HG03354 (cell line): Measurements from ENCODE around the gene ASB11.
A peak's percentile ranks its signal among the peaks of the same experiment; 100 is the strongest.
"Not testable (repeated sequence)": the region's sequence is repeated elsewhere in the genome, so short reads cannot be mapped to it uniquely, and the experiment has no call there.

Experiments
- ATAC-seq: cut with Tn5 transposase; IDR thresholded peaks from one replicate; pipeline ENCODE4 v1.9.1; 2021; ENCODE audit warnings: mild to moderate bottlenecking; ENCODE audit not compliant: unreplicated experiment, poor library complexity, severe bottlenecking

Gene ASB11

DNA sequence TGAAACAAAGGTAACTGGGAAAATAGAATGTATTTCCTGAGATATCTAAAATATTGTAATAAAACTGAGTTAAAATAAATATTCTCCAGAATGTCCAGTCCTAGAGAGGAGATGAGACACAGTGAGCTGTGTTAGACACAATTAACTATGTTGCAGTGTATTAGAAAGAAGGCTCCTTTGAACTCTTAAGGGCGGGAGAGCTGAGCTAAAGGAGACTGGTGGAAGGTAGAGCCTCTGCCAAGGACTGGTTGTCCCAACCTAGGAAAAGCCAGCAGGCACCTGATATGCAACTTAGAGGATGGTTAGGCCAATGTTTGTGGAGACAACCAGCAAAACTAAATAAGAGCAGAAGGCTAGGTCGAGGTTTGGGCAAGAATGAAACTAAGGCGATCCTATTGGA lies 4.3 kb downstream of the ASB11 start:
- no peak for ATAC-seq

DNA sequence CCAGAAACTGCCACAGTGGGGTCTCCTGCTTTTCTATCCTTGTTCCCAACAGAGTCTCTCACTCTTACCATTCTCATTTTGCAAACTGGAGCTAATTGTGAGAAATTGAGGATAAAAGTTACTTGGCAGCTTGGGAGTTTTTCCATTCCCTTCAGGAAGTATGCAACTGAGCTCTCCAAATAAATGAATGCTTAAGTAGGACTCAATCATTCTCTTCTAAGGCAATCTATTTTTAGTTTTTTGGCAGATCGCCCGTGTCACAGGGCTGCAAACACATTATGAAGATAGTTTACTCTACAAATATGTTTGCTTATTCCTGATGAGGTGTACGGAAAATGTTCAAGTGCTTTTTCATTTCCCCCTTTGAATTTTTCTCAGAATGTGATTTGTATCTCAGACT lies 5.3 kb downstream of the ASB11 start:
- no peak for ATAC-seq

DNA sequence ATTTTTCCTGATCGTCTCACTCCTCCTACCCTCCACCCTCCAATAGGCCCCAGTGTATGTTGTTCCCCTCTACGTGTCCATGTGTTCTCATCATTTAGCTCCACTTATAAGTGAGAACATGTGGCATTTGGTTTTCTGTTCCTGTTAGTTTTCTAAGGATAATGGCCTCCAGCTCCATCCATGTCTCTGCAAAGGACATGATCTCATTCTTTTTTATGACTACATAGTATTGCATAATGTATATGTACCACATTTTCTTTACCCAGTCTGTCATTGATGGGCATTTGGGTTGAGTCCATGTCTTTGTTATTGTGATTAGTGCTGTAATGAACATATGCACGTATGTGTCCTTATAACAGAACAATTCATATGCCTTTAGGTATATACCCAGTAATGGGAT lies 9.5 kb downstream of the ASB11 start:
- not testable (repeated sequence) for ATAC-seq

- peak; percentile 61 for ATAC-seq
Measured at GRCh38 chrX:15301924-15302323, 13.5 kb downstream of the ASB11 start.

GRCh38 chrX:15299941-15300851 lies 15.2 kb downstream of the ASB11 start:
- ATAC-seq: no peak

DNA sequence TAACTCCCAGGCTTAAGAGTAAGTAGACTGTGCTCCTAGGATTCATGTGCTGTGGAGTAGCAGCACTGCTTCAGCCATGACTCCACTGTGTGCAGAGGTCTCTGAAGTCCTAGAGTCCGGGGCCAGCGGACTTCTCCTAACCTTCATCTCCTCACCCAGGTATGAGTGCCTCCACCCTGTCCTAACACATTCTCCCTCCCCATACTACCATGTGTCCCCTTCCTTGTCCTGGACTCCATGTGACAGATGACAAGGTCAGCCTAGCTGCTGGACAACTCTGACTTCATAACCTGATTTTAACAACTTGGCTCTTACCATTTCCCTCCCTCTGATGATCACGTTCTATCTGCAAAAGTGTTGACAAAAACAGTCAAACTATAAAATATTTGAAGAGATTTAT lies 16.7 kb downstream of the ASB11 start:
- ATAC-seq: no peak

- ATAC-seq: no peak
Measured at GRCh38 chrX:15298201-15298600, 17.2 kb downstream of the ASB11 start.

DNA sequence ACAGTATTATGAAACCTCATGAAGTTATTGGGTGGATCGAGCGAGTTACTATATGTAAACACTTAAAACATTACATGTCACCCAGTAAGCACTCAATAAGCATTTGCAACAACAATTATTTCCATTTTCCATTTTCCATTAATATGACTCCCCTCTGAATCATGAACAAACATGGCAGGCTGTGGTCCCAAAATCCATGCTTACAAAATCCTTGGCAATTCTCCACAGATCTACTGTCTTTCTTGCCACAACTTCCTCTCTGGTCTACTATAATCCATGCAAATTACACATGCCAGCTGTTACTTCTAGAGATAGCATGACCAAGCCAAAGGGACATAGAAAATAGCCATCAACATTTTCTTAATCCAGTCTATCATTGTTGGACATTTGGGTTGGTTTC lies 22.0 kb downstream of the ASB11 start:
- no peak for ATAC-seq

DNA sequence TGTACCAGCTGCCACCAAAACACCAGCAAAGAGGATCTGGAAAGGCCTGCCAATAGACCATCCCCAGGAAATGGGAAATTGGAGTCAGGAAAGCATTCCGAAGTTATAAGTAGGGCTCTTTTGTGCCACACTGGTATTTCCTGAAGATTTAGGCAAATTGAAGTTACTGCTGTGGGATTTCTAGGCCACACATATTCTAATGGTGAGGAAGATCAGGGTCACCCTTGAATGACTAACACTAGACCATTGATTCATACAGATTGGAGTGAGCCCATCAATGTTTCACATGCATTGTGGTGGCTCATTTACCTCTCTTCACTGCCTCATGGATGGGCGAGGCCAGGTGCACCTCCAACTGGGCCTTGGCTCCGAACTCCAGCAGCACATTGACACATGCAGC lies 22.6 kb downstream of the ASB11 start:
- ATAC-seq: no peak

GRCh38 chrX:15277604-15278003 lies 37.8 kb downstream of the ASB11 start:
- no peak for ATAC-seq

DNA sequence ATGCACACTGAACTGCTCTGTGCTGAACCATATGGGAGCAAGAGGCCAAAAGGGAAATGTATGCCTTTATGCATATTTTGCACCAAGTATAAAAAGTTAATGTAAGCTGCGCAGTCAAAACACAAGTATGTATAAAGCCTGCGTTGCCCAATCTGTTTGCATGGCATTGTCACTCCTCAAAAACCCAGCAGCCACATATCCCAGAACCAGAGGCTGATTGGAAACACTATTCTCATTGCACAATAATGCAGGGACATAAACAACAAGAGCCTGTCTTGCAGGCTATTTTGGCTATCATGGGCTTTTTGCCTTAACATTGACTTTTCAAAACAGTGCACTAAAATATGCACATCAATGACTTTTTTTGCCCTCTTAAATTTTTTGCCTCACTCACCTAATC lies 40.5 kb downstream of the ASB11 start:
- ATAC-seq: no peak

- not testable (repeated sequence) for ATAC-seq
Measured at GRCh38 chrX:15273275-15273674, 42.2 kb downstream of the ASB11 start.

GRCh38 chrX:15271757-15272156 lies 43.7 kb downstream of the ASB11 start:
- no peak for ATAC-seq

- peak; percentile 75 for ATAC-seq
Measured at GRCh38 chrX:15269618-15270521, 45.6 kb downstream of the ASB11 start, which contains the start of gene ASB9. Gene ASB9 (minus strand): TSS chrX:15270083. CDS start chrX:15269874, 209 bp downstream.

DNA sequence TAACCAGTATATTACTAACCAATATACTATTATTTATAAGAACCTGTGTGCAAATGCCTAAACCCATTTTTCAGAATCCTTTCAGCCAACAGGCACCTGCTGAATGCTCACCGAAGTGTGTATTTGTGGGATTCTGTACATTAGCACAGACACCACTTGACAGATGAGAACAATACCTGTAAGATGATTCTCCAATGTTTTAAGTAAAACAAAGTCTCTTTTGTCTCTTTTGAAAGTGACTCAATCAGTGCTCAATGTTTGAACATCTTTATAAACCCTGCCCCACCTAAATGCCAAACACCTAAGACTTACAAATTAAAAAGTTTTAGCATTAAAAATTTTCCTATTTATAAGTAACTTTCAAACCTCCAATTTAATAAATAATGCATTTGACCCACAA lies 46.3 kb downstream of the ASB11 start:
- no peak for ATAC-seq

DNA sequence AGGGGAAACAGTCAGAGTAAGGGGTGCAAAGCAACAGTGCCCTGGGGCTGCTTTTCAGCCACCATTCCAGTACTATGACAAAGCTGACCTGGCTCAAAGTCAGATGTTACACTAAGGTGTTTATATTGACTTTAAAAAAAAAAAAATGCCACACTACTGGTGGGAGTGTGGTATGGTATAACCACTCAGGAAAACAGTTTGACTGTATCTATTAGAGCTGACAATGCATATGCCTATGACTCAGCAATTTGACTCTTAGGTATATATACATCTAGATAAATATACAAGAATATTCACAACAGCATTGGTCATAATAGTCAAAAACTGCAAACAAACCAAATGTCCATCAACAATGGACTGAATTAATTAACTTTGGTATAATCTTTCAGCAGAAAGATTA lies 60.6 kb downstream of the ASB11 start:
- ATAC-seq: no peak

GRCh38 chrX:15245896-15246295 lies 69.5 kb downstream of the ASB11 start:
- no peak for ATAC-seq

- no peak for ATAC-seq
Measured at GRCh38 chrX:15244421-15244820, 71.0 kb downstream of the ASB11 start.

- peak; percentile 62 for ATAC-seq
Measured at GRCh38 chrX:15242899-15243555, 72.4 kb downstream of the ASB11 start.

DNA sequence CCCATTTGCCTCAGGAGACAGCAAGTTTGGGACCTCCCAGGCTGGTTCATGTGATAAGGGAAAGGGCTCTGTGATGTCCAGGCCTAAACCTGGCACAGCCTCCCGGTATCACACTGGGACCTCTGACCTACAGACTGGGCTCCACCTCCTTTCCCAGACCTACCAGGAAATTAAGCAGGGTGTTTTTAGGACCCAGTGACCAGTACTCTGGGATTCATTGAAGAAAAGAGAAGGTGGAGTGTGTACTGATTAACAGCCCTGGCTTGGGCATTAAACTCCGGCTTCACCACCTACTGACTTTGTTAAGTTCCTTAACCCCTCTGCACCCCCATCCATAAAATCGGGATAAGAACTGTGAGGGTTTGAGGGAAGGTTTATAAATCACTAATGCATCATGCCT lies 74.1 kb downstream of the ASB11 start:
- no peak for ATAC-seq
